Left kidney (tissue), 2 donors: ENCODE data around the gene TBC1D22A. TPM values are rescaled to one million over a fixed set of nuclear protein-coding genes. Genes with fewer than 3 reads are reported as not detected.
"Not testable (repeated sequence)": the region's sequence is repeated elsewhere in the genome, so short reads cannot be mapped to it uniquely, and the experiment has no call there.

Source experiments
- DNase-seq: peaks from one replicate; pipeline ENCODE4 v3.0.0-alpha.2; 2013
- polyA plus RNA-seq: library from polyadenylated mRNA; unstranded; fragments of 120-200 nt; gene quantifications from one replicate; pipeline ENCODE4 v1.2.1, GENCODE V29; 2013; ENCODE audit not compliant: insufficient read length

The TBC1D22A gene
- polyA plus RNA-seq, 1 donor = 15.0 TPM

- DNase-seq = no peak
Measured at GRCh38 chr22:47168900-47169800, 406.7 kb downstream of the TBC1D22A start.

GRCh38 chr22:47169801-47170140 is 407.3 kb downstream of the TBC1D22A start:
- DNase-seq = no peak

DNA sequence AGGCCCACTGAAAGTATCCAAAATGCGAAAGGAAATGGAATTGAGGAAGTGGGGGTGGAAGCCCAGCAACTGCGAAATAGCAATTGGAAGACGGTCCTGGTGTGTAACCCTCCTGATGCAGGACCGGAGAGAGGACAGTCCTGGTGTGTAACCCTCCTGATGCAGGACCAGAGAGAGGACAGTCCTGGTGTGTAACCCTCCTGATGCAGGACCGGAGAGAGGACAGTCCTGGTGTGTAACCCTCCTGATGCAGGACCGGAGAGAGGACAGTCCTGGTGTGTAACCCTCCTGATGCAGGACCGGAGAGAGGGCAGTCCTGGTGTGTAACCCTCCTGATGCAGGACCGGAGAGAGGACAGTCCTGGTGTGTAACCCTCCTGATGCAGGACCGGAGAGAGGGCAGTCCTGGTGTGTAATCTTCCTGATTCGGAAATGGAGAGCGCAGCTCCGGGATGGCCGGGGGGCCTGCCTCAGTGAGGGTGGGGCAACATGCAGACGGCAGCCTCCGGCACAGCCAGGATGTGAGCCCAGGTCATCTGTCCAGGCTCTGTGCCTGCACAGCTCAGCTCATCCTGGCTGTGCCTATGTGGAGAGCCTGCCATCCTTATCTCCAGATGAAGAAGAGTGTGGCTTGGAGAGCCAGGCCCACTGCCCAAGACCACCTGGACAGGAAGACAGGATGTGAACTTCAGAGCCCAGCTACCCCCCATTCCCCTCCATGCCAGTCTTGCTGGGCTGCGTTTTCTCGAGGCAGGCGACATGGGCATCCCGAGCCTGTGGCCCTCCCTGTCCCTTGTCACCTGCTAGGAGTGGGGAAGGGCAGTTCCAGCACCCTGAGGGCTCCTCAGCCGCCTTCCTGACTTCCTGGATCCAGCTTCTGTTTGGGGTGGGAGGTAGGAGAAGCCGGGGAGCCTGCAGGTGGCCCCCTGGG is 408.3 kb downstream of the TBC1D22A start:
- DNase-seq = not testable (repeated sequence)

DNA sequence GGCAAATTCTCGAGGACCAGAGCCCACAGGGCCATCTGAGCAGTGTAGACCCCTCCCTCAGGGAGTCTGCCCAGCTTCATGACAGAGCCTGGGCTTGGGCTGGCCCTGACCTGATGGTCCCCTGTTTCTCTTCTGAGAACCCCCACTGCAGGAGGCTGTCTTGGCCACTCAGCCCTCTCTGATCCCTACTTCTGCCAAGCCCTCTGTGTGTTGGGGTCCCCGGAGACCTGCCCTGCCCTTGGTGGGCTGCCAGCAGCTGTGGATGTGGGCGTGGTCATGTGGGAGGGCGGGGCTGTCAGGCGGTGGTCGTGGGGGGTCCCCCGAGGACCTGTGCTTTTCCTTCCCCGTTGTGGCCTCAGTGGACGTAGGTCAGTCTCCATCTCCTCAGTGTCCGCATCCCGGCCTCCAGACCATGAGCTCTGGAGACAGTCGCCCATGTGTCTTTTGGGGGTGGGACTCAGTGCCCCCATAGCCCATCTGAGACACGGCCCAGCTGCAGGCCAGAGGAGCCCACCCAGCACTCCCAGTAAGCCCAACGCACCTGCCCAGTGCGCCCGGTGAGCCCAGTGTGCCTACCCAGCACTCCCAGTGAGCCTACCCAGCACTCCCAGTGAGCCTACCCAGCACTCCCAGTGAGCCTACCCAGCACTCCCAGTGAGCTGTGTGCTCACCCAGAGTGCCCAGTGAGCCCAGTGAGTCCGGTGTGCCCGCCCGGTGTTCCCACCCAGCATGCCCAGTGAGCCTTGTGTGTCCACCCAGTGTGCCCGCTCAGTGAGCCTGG is 409.2 kb downstream of the TBC1D22A start:
- no peak for DNase-seq

DNA sequence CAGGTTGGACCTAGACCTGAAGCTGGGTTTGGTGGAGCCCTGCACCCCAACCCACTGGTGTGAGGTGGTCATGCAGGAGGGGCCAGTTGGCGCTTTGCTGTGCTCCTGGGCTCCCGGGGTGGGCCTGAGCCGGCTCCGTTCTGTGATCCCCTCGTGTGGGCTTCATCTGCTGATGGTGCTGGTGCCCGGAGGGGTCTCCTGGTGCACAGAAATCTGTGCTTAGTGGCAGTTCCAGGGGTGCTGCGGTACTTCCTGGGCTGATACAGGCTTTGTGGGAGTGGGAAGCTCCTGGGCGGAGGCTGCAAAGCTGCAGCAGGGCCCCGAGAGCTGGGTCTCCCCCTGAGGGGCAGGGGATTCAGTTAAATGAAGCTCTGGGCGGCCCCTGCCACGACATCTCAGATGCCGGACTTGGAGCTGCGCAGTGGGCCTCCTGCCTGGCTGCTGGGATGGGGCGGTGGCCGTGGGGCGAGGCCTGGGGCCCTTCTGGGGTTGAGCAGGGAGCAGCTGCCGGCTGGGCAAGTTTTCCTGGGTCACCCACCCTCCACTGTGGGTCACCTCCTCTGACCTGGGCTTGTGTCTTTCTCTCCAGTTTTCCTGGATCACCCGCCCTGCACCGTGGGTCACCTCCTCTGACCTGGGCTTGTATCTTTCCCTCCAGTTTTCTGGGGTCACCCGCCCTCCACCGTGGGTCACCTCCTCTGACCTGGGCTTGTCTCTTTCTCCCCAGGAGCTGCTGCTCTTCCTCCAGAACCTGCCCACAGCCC is 410.5 kb downstream of the TBC1D22A start:
- DNase-seq = no peak

- no peak for DNase-seq
Measured at GRCh38 chr22:47173535-47174021, 411.1 kb downstream of the TBC1D22A start.

GRCh38 chr22:47174096-47174495 is 411.6 kb downstream of the TBC1D22A start:
- DNase-seq = no peak

GRCh38 chr22:47174671-47175112 is 412.2 kb downstream of the TBC1D22A start:
- DNase-seq = no peak

DNA sequence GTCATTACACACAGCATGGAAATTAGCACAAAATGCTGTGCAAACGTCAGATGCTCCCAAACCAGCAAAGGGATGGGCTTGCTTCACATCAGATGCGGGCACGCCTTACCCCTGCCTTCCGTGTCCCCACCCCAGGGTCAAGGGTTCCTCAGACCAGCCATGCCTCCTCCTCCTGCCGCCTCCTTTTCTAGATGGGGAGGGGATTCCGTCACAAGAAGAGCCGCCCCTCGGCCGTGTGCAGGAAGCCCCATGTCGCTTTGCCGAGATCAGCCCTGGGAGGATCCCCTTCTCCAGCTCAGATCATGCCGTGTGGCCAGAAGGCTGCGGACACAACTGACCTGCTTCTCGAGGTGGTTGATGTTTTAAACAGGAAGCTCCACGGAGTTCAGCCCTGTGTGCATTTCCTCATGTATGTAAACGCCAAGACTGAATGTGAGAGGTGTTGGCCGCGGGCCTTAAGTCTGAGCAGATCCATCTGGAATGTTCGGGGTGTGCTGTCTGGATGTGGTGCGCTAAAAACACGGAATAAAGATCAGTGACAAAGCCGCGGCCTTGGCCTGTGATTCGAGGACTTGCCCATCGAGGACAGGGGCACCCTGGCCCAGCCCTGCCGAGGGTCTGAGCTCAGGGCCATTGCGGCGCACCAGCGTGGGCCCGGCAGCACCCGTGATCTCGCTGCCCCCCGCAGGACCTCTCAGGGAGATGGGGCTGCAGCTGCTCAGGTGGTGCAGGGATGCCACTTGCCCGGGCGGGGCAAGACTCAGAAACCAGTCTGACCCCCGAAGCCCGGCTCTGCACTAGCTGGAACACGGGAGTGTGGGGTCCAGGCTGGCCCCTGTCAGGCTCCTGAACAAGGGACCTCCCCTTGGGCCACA is 412.9 kb downstream of the TBC1D22A start:
- peak; percentile 65 for DNase-seq

DNA sequence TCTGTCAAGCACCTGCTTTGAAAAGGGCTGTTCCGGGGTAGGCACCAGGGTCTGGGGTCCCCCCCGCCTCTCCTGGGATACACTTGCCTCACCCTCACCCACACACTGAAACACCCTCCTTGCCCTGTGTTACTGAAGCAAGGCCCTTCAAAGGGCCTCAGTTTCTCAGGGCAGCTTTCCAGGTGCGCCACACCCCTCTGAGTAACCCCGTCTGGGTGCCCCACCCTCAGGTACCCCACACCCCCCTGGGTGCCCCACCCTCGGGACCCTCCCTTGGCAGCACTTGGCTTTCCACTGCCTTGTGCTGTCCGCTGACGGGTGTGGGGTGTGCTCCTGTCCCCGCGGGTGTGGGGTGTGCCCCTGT is 413.6 kb downstream of the TBC1D22A start:
- DNase-seq = no peak

DNA sequence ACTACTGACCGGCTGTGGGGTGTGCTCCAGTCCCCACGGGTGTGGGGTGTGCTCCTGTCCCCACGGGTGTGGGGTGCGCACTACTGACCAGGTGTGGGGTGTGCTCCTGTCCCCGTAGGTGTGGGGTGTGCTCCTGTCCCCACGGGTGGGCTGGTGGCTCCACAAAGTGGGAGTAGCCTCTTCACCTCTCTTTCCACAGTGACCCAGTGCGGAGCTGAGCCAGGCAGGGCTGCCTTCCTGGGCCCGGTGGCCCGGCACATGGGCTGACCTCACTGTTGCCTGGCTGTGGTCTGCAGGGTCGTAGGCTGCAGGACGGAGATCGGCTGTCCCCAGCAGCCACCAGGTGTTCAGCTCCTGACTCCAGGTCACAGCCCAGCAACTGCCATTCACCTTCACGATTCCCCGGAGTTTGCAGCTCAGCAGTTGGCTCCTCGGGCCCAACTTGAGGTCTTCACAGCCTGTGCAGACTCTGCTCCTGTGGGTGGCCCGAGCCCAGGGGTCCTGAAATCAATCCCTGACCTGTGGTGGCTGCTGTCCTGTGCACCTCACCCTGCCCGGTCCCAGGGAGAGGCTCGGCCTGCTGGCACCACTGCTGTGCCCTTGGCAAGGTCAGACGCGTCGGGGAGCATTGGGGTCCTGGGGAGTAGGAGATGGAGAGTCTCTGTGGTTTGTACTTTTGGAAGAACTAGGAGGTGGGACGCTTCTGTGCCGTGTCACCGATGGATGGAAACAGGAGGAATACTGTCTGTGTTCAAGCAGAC is 414.3 kb downstream of the TBC1D22A start:
- no peak for DNase-seq

DNA sequence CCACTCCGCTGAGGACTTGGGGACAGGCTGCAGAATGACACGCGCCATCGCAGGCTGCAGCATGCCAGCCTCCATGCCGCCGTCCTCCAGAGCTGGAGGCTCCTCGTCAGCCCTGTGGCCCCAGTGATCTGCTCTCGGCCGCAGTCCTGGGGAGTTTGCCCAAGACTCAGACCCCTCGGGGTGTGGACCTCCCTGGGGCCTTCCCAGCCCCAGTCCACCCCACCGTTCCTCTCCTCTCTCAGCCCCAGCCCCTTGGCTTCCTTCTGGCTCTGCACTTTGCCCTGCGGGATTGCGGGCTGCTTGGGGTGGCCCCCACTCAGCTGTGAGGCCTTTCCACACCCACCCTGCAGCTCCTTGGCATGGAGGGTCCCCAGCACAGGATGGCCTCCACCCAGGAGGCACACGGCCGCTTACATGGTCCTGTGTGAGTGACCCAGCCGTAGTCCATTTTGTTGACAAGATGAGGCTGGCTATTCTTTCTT is 414.9 kb downstream of the TBC1D22A start:
- no peak for DNase-seq

- no peak for DNase-seq
Measured at GRCh38 chr22:47178339-47178738, 415.9 kb downstream of the TBC1D22A start.

- no peak for DNase-seq
Measured at GRCh38 chr22:47180796-47181195, 418.3 kb downstream of the TBC1D22A start.

DNA sequence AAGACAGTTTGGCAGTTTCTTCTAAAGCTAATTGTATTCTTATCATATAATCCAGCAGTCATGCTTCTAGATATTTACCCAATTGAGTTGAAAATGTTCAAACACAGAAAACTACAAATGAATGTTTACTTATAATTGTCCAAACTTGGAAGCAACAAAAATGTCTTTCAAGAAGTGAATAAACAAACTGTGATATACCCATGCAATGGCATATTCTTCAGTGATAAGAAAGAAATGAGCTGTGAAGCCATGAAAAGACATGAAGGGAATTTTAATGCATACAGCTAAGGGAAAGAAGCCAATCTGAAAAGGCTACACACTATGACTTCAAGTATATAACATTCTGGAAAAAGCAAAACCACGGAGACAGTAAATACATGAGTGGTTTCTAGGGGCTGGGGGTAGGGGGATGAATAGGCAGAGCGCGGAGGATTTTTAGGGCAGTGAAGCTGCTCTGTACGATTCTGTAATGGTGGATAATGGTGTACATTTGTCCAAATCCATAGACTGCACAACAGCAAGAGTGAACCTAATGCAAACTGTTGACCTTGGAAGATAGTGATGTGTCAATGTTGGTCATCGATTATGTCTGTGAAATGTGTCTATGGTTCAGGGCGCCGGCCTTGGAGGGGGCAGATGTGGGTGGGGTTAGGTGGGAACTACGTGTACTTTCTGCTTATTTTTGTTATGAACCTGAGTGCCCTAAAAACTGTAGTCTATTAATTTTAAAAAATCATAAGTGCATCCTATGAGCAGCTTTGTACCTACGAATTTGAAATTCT is 424.9 kb downstream of the TBC1D22A start:
- no peak for DNase-seq

DNA sequence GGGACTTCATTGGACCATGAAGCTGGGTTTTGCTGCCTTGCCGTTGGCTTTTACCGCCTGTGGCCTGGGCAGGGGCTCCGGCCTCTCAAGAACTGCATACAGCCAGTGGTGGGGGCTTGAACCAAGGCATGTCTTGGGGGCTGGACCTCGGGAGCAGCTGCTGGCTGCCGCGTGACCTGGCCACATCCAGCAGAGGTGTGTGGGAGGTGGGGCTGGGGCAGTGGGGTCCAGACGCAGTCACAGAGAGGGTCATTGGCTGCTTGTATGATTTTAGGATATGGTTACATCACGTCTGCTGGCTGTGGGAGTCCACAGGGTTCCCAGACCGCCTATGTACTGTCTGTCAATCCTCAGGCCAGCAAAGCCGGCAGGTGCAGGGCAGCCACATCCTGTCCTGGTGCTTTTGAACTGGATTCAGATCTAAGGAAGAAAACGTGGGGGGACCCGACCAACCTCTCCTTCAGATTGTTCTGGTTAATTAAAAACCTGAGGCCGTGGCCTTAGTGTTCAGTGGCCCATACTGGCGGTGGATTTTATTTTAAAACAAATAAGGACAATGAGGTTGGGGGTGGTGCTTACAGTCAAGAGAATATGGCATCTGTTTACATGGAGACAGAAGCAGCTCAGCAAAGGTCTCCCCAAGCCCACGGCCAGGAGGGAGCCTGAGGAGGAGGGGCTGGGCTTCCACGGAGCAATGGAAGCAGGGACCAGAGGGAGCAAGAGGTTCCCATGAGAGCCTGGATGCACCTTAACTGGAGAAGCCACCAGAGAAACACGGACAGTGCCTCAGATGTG is 426.0 kb downstream of the TBC1D22A start:
- DNase-seq = no peak
